Amniotic epithelial cell (primary cell): ENCODE data around the gene LINC00305.
A peak's percentile ranks its signal among the peaks of the same experiment; 100 is the strongest.

Experiments used
- DNase-seq: peaks from one replicate; pipeline ENCODE4 v3.0.0-alpha.2; 2010; ENCODE audit warnings: low read depth

The LINC00305 gene

GRCh38 chr18:64148988-64149387 is at the start of gene LINC00305:
LINC00305 (minus strand) TSS chr18:64149088.
- no peak for DNase-seq

DNA sequence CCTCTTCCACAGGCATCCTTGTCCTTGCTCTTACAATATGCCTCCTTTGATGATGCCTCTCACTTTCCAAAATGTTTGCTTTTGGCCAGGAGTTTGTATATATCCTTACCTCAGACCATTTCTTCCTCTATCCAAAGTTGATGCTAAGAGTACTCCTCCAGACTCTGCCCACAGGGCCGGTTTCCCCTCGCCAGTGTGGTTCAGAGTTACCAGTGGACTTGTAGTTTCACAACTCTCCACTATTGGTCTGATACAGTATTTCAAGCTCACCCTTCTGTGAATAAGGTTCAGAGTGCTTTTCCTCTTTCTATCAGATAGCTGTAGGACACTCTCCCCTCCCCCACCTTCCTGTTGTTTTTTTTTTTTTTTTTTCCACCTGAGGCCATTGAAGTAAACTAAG is 42.2 kb upstream of the LINC00305 start:
- no peak for DNase-seq

DNA sequence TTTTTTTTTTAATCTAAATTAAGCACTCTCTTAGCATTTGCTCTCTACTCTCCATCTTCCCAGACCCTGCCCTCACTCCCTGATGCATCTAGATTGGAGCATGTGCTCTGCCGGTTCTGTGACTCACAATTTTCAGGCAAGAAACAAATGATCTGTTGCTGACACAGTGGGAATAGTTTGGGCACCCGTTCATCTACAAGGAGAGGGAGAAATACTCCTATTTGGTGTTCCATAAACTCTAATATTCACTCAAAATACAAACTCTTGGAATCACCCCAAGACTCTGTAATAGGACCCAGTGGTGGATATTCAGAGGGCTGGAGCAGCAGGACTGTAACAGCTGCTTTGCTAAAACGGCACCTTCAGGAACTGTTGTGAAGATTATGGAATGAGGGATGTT is 37.1 kb upstream of the LINC00305 start:
- no peak for DNase-seq

- DNase-seq = no peak
Measured at GRCh38 chr18:64183665-64184064, 34.8 kb upstream of the LINC00305 start.

DNA sequence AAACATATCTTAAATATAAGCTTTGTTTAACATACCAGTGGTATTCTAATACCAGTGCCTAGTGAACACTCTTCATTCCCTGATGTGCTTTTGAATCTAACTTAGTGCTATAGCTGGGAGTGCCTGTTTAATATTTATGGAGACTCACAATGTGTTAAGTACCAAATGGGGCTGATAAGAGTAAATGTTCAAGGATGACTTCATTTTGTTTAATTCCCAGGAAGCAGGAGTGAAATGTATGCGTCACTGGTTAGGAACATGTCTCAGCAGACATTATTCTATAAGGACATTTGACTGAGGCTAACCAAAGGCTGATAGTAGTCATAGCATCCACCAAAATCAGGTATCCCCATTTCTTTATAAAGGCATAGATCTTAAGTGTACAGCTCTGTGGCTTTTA is 31.7 kb upstream of the LINC00305 start:
- DNase-seq = peak; percentile 2

DNA sequence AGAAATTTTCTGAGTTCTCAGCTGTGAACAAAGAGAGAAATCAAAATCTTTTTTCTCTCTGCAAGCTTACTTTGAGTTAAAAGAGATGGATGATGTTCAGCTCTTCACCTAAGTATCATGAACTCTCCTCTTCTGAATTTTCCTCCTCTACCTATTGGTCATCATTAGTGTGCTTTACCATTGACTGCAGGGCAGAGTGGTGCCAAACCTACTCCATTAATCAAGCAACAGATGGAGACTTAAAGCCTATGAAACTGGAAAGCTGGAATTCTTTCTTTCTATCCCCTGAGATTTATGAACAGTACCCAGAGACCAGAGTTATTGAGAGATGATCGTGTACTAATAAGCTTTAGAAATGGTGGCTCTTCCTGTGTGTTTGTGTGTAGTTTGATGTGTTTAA is 31.3 kb upstream of the LINC00305 start:
- no peak for DNase-seq

- no peak for DNase-seq
Measured at GRCh38 chr18:64179556-64180080, 30.7 kb upstream of the LINC00305 start.

DNA sequence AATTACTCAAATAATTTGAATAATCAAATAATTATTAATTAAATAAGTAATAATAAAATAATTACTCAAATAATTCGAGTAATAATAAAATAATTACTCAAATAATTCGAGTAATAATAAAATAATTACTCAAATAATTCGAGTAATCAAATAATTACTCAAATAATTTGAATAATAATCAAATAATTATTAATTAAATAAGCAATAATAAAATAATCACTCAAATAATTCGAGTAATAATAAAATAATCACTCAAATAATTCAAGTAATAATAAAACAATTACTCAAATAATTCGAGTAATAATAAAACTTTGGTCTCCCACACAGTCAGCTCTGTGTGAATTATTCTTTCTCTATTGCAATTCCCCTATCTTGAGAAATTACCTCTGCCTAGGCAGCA is 30.0 kb upstream of the LINC00305 start:
- no peak for DNase-seq

- DNase-seq = no peak
Measured at GRCh38 chr18:64175432-64175831, 26.5 kb upstream of the LINC00305 start.

DNA sequence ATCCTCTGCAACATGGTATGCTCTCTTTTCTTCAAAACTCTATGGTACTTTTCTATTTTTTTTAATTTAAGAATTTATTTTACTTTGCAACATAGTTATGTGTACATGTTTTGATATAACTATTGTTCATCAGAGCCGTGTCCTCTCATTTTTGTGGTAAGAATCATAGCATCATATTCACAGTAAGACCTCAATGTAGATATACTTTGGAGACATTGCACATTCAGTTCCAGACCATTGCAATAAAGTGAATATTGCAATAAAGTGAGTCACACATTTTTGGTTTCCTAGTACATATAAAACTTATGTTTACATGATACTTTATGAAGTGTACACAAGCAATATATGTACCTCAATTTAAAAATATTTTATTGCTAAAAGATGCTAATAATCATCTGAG is 22.7 kb upstream of the LINC00305 start:
- DNase-seq = peak; percentile 9

GRCh38 chr18:64167408-64167925 is 18.6 kb upstream of the LINC00305 start:
- no peak for DNase-seq

- peak; percentile 14 for DNase-seq
Measured at GRCh38 chr18:64165906-64166305, 17.0 kb upstream of the LINC00305 start.

GRCh38 chr18:64164883-64165282 is 16.0 kb upstream of the LINC00305 start:
- no peak for DNase-seq

DNA sequence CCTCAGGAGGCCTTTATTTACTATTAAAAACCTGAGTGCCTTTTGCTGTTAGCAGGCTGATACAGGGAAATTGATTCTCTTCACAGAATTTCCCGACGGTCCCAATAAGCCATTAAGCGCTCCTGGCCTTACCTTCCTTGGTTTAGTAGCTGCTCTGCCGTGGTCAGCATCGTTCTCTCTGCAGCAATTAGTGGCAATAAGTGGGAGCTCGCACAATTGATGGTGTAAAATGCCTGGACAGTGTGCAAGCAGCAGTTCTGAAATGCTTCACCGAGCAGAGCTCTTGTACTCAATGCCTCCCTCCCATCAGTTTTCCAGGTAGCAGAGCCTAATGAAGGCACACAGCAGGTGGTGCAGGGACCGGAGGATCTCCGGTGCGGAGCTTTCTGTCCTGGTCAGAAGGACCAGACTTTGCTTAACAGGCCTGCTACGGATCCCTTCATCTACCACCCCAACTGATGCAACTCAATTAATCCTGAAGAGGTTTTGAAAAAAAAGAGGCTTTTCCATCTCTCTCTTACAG is 1.1 kb upstream of the LINC00305 start:
- no peak for DNase-seq

- no peak for DNase-seq
Measured at GRCh38 chr18:64142904-64143303, 6.0 kb downstream of the LINC00305 start.

DNA sequence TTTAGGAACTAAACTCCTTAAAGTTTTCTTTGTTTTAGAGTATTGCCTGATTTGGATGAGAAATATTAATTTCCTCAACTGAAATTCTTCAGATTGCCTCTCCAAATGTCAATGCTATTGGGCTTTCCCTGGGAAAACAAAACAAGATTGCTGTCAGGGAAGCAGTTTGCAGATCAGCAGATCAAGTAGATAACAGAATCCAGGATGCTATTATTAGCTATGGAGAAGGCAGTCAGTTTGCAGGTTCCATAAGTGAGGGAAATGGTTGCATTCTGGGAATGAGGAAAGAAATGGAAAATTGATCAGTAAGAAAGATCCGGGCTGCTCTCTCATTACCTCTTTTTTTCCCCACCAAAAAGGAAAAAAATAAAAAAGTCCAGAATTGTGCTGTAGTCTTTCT is 11.0 kb downstream of the LINC00305 start:
- no peak for DNase-seq

GRCh38 chr18:64134044-64134747 is 14.7 kb downstream of the LINC00305 start:
- DNase-seq = peak; percentile 2

- DNase-seq = no peak
Measured at GRCh38 chr18:64132871-64133270, 16.0 kb downstream of the LINC00305 start.

DNA sequence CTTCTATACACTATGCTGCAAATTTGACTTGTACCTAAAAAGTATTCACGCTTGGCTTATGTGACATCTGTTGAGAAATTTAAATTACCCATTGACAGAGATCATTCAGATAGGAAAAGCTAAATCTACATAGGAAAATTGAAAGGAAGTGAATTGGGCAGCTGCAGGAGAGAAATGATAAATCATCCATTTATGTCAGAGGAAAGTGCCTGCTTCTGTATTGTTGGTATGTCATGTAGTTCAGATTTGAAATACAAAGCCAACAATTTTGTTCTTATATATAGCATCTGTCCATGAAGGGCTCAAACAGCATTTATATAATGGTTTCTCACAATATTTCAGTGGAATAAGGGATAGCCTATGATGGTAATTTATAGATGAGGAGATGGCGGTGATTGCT is 17.6 kb downstream of the LINC00305 start:
- DNase-seq = no peak

- DNase-seq = no peak
Measured at GRCh38 chr18:64127172-64127571, 21.7 kb downstream of the LINC00305 start.

- no peak for DNase-seq
Measured at GRCh38 chr18:64119916-64120315, 29.0 kb downstream of the LINC00305 start.

- no peak for DNase-seq
Measured at GRCh38 chr18:64118406-64118805, 30.5 kb downstream of the LINC00305 start.

- DNase-seq = no peak
Measured at GRCh38 chr18:64116571-64117175, 32.2 kb downstream of the LINC00305 start.
